H1 (cell line): ENCODE measurements around the gene SENP1. TPM values are rescaled to one million over a fixed set of nuclear protein-coding genes. Genes with fewer than 3 reads are reported as not detected.

Source experiments
- GABPA ChIP-seq: IDR thresholded peaks from 2 replicates; pipeline ENCODE4 v1.6.1; 2011; ENCODE audit warnings: mild to moderate bottlenecking, low read length, moderate library complexity, borderline replicate concordance; ENCODE audit not compliant: insufficient read depth
- SIN3A ChIP-seq, 2 experiments: IDR thresholded peaks in 1 of 2; conservative IDR thresholded peaks in 1 of 2; 2 replicates each; pipeline ENCODE4 v1.6.1; 2011 to 2012; ENCODE audit warnings: low read length in 2 of 2, improper control_type of control experiment in 1 of 2, low read depth in 1 of 2, mild to moderate bottlenecking in 1 of 2
- SP1 ChIP-seq: IDR thresholded peaks from 2 replicates; pipeline ENCODE4 v1.6.1; 2011; ENCODE audit warnings: low read depth, low read length
- polyA plus RNA-seq, 7 experiments: library from polyadenylated mRNA; depleted of rRNA in 3 of 7; stranded (reverse) in 5 of 7; unstranded in 2 of 7; fragments of >200 nt in 5 of 7; fragments of 200-250 nt in 2 of 7; gene quantifications; 1 replicate in 5 of 7; 2 replicates in 1 of 7; 4 replicates in 1 of 7; pipeline versions ENCODE4 v1.2.1 to v1.2.3, GENCODE V29; 2011 to 2013; ENCODE audit warnings: missing spikeins in 2 of 7, mixed read lengths in 2 of 7
- total RNA-seq: library from RNA; stranded (reverse); fragmentation: NEBNext Ultra II Directional; extraction: Animal tissue kit (Norgen Biotek cat#: 25700); gene quantifications from 2 replicates; pipeline ENCODE4 v1.2.1, GENCODE V29; 2021

The SENP1 gene
- total and polyA plus RNA-seq, 2 of the 8 experiments (the other 6 are each of a cell fraction or from before 2014, with no cell fraction given), result 14.2 to 31.5 TPM

- no peak for TF ChIP-seq SP1
- no peak for TF ChIP-seq GABPA
- TF ChIP-seq SIN3A (conservative IDR thresholded peaks at IDR 0.05 in 1 of 2, IDR thresholded peaks at IDR 0.05 in 1 of 2; ENCODE audit: low read depth in 1 of 2, low read length in 2 of 2), result no peak
Observed at GRCh38 chr12:48038085-48038484, 67.8 kb downstream of the SENP1 start (continued).
